ENCODE measurements around the gene GPR6.

Gene GPR6

DNA sequence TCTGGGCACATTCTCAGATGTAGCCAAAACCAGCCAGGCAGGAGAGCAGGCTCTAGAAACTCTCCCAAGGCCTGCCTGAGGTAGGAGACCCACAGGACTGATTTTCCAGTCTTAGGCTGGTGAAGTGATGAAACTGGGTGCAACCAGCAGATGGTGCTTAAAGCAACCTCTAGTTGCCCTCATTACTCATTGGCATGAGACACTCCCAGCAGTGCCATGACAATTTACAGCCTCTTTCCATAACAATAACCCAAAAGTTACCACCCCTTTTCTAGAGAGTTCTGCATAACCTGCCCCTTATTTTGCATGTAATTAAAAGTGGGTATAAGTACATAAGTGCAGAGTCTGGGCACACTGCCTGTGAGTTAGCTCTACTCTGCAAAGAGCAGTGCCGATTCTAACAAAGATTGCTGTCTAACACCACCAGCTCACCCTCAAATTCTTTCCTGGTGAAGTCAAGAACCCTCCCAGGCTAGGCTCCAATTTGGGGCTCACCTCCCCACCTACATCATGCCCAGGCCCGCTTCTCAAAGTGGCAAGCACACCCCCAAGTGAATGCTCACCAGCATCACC is 14.4 kb upstream of the GPR6 start:
- no peak for DNase-seq (ENCODE audit: low read depth)
- Histone ChIP-seq H3K27me3 (replicated peaks; ENCODE audit: control insufficient read depth, insufficient read depth, low read length) (peaks cover 7% of the 10 kb centered on the region), H3K9me3 (ENCODE audit: control insufficient read depth, low read length) (no peaks in the 10 kb centered on the region), H3K4me1 (ENCODE audit: control insufficient read depth, insufficient read depth, low read length) (no peaks in the 10 kb centered on the region), H3K4me3 (ENCODE audit: low read length) (no peak overlapping the region), H3K9ac (ENCODE audit: low read length) (no peak overlapping the region), H3K36me3 (ENCODE audit: control insufficient read depth, insufficient read depth, low read length, severe bottlenecking) (no peaks in the 10 kb centered on the region)

DNA sequence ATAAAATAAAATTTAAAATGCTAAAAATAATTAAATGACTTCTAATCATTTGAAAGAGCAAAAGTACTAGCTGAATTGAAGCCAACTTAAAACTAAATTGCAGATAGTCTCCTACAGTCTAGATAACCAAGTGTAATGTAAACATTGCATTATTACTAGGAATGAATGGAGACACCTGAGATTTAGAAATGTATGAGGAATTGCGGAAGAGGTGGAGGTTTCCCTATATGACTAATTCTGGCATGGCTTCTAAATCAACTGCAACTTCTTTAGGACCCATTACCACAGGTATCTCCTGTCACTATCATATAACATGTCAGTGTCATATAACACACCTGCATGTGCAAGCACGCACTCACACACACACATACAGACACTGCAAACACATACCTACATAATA is 13.2 kb upstream of the GPR6 start:
- Histone ChIP-seq H3K27me3 (replicated peaks; ENCODE audit: control insufficient read depth, insufficient read depth, low read length) (no peaks in the 10 kb centered on the region), H3K4me1 (ENCODE audit: control insufficient read depth, insufficient read depth, low read length) (no peaks in the 10 kb centered on the region), H3K4me3 (ENCODE audit: low read length) (no peak overlapping the region), H3K9ac (ENCODE audit: low read length) (no peak overlapping the region), H3K36me3 (ENCODE audit: control insufficient read depth, insufficient read depth, low read length, severe bottlenecking) (no peaks in the 10 kb centered on the region), H3K9me3 (ENCODE audit: control insufficient read depth, low read length) (no peaks in the 10 kb centered on the region)
- no peak for DNase-seq (ENCODE audit: low read depth)

DNA sequence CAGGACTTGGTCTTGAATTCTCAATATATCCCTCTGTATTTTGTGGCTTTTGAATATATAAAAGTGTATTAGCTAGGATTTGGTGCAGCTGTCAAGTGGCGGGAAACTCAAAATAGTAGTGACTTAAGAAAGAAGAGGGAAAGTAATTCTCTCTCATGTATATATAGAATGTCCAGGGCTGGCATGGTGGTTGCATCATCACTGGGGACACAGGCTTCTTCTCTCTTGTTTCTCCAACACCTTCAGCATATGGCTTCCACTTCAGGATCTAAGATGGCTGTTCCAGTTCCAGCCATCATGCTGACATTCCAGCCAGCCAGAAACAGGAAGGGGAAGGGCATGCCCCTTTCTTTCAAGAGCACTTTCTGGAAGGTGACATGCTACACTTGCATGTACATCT is 11.8 kb upstream of the GPR6 start:
- H3K4me3 ChIP-seq (ENCODE audit: low read length): no peak overlapping the region
- H3K4me1 ChIP-seq (ENCODE audit: control insufficient read depth, insufficient read depth, low read length): no peaks in the 10 kb centered on the region
- H3K9ac ChIP-seq (ENCODE audit: low read length): no peak overlapping the region
- H3K27me3 ChIP-seq (replicated peaks; ENCODE audit: control insufficient read depth, insufficient read depth, low read length): peaks cover 2% of the 10 kb centered on the region
- DNase-seq (ENCODE audit: low read depth): no peak
- no peaks in the 10 kb centered on the region for H3K36me3 ChIP-seq (ENCODE audit: control insufficient read depth, insufficient read depth, low read length, severe bottlenecking)
- no peaks in the 10 kb centered on the region for H3K9me3 ChIP-seq (ENCODE audit: control insufficient read depth, low read length)

DNA sequence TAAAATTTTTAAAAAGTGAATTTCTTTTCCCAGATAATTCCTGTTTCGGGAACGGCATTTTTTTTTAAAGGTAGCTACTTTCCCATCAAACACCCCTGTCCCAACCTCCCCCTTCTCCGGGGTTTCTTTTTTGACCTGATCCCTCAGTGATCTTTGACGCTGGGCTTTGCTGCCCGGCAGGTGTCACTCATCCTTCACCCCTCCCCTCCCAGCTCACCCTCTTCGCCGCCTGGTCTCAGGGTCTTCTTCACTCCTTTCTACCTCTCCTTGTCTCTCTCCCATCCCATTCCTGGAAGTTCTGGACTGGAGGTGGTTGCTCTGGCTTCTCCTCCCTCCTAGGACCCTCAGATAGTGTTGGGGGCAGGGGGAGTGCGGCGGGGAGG is 329 bp upstream of the GPR6 start:
- Histone ChIP-seq H3K9me3 (ENCODE audit: control insufficient read depth, low read length) (peaks cover 5% of the 10 kb centered on the region), H3K9ac (ENCODE audit: low read length) (no peak overlapping the region), H3K27me3 (replicated peaks; ENCODE audit: control insufficient read depth, insufficient read depth, low read length) (peaks cover 86% of the 10 kb centered on the region), H3K4me3 (ENCODE audit: low read length) (no peak overlapping the region), H3K4me1 (ENCODE audit: control insufficient read depth, insufficient read depth, low read length) (no peaks in the 10 kb centered on the region), H3K36me3 (ENCODE audit: control insufficient read depth, insufficient read depth, low read length, severe bottlenecking) (no peaks in the 10 kb centered on the region)
- DNase-seq (ENCODE audit: low read depth): no peak

DNA sequence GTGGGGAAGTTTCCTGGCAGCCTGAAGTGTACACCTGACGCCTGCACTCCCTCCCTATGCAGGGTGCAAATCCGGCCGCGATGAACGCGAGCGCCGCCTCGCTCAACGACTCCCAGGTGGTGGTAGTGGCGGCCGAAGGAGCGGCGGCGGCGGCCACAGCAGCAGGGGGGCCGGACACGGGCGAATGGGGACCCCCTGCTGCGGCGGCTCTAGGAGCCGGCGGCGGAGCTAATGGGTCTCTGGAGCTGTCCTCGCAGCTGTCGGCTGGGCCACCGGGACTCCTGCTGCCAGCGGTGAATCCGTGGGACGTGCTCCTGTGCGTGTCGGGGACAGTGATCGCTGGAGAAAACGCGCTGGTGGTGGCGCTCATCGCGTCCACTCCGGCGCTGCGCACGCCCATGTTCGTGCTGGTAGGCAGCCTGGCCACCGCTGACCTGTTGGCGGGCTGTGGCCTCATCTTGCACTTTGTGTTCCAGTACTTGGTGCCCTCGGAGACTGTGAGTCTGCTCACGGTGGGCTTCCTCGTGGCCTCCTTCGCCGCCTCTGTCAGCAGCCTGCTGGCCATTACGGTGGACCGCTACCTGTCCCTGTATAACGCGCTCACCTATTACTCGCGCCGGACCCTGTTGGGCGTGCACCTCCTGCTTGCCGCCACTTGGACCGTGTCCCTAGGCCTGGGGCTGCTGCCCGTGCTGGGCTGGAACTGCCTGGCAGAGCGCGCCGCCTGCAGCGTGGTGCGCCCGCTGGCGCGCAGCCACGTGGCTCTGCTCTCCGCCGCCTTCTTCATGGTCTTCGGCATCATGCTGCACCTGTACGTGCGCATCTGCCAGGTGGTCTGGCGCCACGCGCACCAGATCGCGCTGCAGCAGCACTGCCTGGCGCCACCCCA is 1.2 kb downstream of the GPR6 start:
- Histone ChIP-seq H3K36me3 (ENCODE audit: control insufficient read depth, insufficient read depth, low read length, severe bottlenecking) (no peaks in the 10 kb centered on the region), H3K9me3 (ENCODE audit: control insufficient read depth, low read length) (peaks cover 5% of the 10 kb centered on the region), H3K4me1 (ENCODE audit: control insufficient read depth, insufficient read depth, low read length) (no peaks in the 10 kb centered on the region), H3K27me3 (replicated peaks; ENCODE audit: control insufficient read depth, insufficient read depth, low read length) (peaks cover 80% of the 10 kb centered on the region), H3K9ac (ENCODE audit: low read length) (no peak overlapping the region), H3K4me3 (ENCODE audit: low read length) (no peak overlapping the region)
- no peak for DNase-seq (ENCODE audit: low read depth)

DNA sequence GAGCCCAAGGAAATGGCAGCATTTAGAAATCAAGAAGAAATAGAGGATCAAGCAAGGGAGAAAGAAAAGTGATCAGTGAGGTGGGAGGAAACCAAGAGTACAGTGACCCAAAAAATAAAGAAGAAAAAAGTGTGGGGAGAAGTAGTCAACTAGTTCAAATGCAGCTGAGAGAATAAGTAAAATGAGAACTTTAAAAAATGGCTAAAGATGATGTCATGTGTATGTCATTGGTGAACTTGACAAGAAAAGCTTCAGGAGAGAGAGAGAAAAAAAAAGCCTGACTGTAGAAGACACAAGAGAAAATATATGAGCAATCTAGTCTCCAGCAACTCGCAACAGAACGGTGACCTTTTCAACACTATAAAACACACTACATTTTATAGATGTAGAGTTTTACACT is 6.3 kb downstream of the GPR6 start:
- Histone ChIP-seq H3K4me3 (ENCODE audit: low read length) (no peak overlapping the region), H3K9me3 (ENCODE audit: control insufficient read depth, low read length) (no peaks in the 10 kb centered on the region), H3K9ac (ENCODE audit: low read length) (no peak overlapping the region), H3K36me3 (ENCODE audit: control insufficient read depth, insufficient read depth, low read length, severe bottlenecking) (no peaks in the 10 kb centered on the region), H3K27me3 (replicated peaks; ENCODE audit: control insufficient read depth, insufficient read depth, low read length) (peaks cover 44% of the 10 kb centered on the region), H3K4me1 (ENCODE audit: control insufficient read depth, insufficient read depth, low read length) (no peaks in the 10 kb centered on the region)
- DNase-seq (ENCODE audit: low read depth): no peak

DNA sequence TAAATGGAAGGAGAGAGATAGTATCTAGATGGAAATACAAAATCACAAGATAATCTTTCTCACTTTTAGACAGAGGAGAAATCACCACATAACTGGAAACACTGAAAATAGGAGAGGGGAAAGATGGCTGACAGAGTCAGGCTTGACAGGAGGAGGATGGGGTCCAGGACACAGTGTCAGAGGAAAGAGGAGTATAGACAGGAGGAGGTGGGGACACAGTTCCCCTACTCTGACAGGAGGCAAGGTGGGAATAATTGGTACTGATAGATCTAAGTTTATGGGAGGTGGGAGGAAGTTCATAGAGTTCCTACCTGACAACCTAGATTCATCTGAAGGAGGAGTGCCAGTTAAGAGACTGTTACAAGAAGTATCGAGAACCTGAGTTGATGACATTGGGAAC is 9.1 kb downstream of the GPR6 start:
- no peak overlapping the region for H3K4me3 ChIP-seq (ENCODE audit: low read length)
- H3K9ac ChIP-seq (ENCODE audit: low read length): no peak overlapping the region
- DNase-seq (ENCODE audit: low read depth): no peak
- H3K4me1 ChIP-seq (ENCODE audit: control insufficient read depth, insufficient read depth, low read length): no peaks in the 10 kb centered on the region
- H3K27me3 ChIP-seq (replicated peaks; ENCODE audit: control insufficient read depth, insufficient read depth, low read length): peaks cover 22% of the 10 kb centered on the region
- H3K36me3 ChIP-seq (ENCODE audit: control insufficient read depth, insufficient read depth, low read length, severe bottlenecking): no peaks in the 10 kb centered on the region
- no peaks in the 10 kb centered on the region for H3K9me3 ChIP-seq (ENCODE audit: control insufficient read depth, low read length)

DNA sequence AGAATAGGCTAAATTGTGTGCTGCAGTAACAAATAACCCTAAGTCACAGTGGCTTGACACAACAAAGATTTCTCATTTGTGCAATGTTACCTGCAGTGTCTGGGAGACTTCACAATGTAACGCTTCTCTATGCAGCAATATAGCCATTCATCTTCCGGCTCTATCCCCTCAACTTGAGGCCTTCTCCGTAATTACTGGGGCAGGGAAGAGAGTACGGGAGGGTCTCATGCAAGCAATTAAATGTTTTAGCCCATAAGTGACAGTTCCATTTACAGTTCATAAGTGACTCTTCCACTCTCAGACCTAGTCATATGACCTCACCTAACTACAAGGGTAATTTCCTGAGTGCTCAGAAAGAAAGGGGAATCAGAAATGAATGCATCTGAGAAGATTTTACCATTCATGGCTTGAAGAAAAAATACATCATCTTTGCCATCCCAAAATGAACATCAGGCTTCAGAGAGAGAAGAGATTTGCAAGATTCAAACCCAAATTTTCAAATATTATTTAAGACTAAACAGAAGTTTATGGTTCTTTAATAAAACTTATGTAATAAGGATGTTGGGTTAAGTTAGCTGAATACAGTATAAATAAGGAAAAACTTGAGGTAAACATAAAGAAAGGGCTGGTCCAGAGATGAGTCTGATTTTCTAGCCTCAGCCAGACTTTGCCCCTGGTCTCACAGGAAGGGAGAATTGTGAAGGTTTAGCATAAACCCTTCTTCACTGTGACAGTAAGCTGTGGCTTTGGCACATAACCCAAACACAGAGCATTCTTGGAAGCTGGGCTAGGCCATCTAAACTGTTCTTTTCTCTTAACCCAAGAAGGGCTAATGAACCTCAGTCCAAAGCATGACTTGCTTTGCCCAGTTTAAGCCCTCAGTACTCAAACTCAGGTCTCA is 13.3 kb downstream of the GPR6 start:
- Histone ChIP-seq H3K4me3 (ENCODE audit: low read length) (no peak overlapping the region), H3K4me1 (ENCODE audit: control insufficient read depth, insufficient read depth, low read length) (no peaks in the 10 kb centered on the region), H3K36me3 (ENCODE audit: control insufficient read depth, insufficient read depth, low read length, severe bottlenecking) (no peaks in the 10 kb centered on the region), H3K27me3 (replicated peaks; ENCODE audit: control insufficient read depth, insufficient read depth, low read length) (peaks cover 16% of the 10 kb centered on the region), H3K9me3 (ENCODE audit: control insufficient read depth, low read length) (no peaks in the 10 kb centered on the region), H3K9ac (ENCODE audit: low read length) (no peak overlapping the region)
- DNase-seq (ENCODE audit: low read depth): no peak

DNA sequence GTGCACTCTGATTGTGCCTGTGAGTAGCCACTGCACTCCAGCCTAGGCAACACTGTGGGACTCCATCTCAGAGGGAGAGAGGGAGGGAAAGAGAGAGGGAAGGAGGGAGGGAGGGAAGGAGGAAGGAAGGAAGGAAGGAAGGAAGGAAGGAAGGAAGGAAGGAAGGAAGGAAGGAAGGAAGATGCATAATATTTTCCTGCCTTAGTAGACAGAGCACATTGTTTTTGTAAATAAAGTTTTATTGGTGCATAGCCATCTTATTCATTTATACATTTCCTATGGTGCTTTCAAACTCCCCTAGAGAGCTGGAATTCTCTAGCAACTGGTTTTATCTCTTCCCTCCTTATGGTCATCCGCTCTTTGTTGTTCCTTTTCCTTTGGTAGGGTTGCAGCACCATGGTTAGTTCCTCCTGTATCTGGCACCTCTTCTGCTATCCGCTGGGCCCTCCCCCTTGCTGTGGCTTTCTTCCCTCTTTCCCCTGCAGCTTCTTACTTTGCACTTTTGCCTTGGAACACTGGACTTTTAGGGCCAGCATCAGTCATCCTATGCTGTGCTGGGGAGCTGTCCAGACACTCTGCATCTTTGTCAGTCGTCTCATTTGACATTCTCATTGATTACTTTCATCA is 20.2 kb downstream of the GPR6 start:
- Histone ChIP-seq H3K27me3 (replicated peaks; ENCODE audit: control insufficient read depth, insufficient read depth, low read length) (peaks cover 21% of the 10 kb centered on the region), H3K9ac (ENCODE audit: low read length) (no peak overlapping the region), H3K4me1 (ENCODE audit: control insufficient read depth, insufficient read depth, low read length) (no peaks in the 10 kb centered on the region), H3K9me3 (ENCODE audit: control insufficient read depth, low read length) (peaks cover 10% of the 10 kb centered on the region), H3K4me3 (ENCODE audit: low read length) (no peak overlapping the region), H3K36me3 (ENCODE audit: control insufficient read depth, insufficient read depth, low read length, severe bottlenecking) (no peaks in the 10 kb centered on the region)
- DNase-seq (ENCODE audit: low read depth): no peak

DNA sequence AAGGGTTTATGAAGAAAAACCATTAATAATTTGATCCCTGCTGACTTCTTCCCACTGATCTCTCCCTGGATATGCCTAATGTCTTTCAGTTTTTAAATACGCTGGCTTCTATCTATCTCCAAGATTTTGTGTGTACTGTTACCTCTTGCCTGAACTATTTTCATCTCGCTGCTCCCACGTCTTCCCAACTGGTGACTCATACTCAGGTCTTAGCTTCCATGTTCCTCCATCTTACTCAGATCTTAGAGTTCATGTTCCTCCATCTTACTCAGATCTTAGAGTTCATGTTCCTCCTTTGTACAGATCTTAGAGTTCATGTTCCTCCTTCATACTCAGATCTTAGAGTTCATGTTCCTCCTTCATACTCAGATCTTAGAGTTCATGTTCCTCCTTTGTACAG is 21.6 kb downstream of the GPR6 start:
- peaks cover 12% of the 10 kb centered on the region for H3K9me3 ChIP-seq (ENCODE audit: control insufficient read depth, low read length)

DNA sequence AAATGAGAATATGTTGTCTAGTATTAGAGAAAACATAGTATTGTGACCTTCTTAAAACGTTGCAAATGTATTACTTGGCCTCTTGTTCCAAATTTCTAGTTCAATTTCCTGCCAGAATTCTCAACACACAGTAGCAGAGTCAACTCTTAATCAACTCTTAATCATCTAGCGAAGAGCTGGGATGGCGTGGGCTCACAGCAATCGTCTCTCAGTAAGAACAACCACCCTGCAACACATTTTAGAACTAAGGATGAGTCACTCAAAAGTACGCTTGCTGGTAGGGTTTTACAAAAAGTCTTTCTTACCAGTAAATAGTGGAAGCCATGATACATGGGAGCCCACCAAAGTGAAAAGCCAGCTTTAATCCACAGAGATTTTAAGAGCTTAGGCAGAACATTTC is 24.6 kb downstream of the GPR6 start:
- H3K9ac ChIP-seq (ENCODE audit: low read length): no peak overlapping the region
- no peaks in the 10 kb centered on the region for H3K36me3 ChIP-seq (ENCODE audit: control insufficient read depth, insufficient read depth, low read length, severe bottlenecking)
- H3K4me3 ChIP-seq (ENCODE audit: low read length): no peak overlapping the region
- DNase-seq (ENCODE audit: low read depth): no peak
- peaks cover 13% of the 10 kb centered on the region for H3K27me3 ChIP-seq (replicated peaks; ENCODE audit: control insufficient read depth, insufficient read depth, low read length)
- H3K9me3 ChIP-seq (ENCODE audit: control insufficient read depth, low read length): peaks cover 12% of the 10 kb centered on the region
- H3K4me1 ChIP-seq (ENCODE audit: control insufficient read depth, insufficient read depth, low read length): no peaks in the 10 kb centered on the region

More for the DNA sequence above, 21.6 kb downstream of the GPR6 start:
- no peak for DNase-seq (ENCODE audit: low read depth)
- Histone ChIP-seq H3K27me3 (replicated peaks; ENCODE audit: control insufficient read depth, insufficient read depth, low read length) (peaks cover 16% of the 10 kb centered on the region), H3K4me3 (ENCODE audit: low read length) (no peak overlapping the region), H3K36me3 (ENCODE audit: control insufficient read depth, insufficient read depth, low read length, severe bottlenecking) (no peaks in the 10 kb centered on the region), H3K9ac (ENCODE audit: low read length) (no peak overlapping the region), H3K4me1 (ENCODE audit: control insufficient read depth, insufficient read depth, low read length) (no peaks in the 10 kb centered on the region)
